A549 (cell line): ENCODE data around the gene MYH13. TPM values are rescaled to one million over a fixed set of nuclear protein-coding genes. Genes with fewer than 3 reads are reported as not detected.

ENCODE experiments used
- ATAC-seq, 2 experiments: fragments of 200-7000 bp in 1 of 2; fragments of >200 bp in 1 of 2; cut with Nextera tagmentation in 1 of 2; cut with Tn5 transposase in 1 of 2; 3 replicates each; pipeline versions ENCODE4 v1.8.0 to v1.9.1; 2018 to 2020; ENCODE audit warnings: mild to moderate bottlenecking in 1 of 2, moderate library complexity in 1 of 2
- CTCF ChIA-PET: fragments of 300-600 bp; sonication (Branson Sonifier 250); formaldehyde crosslinking; extraction: SDS; loops from one replicate; lab custom pipeline; 2021; ENCODE audit warnings: antibody characterized with exemption, inconsistent platforms; lab: Yijun Ruan, JAX
- POLR2A ChIA-PET: fragments of 350-600 bp; formaldehyde crosslinking; extraction: SDS; loops from one replicate; lab custom pipeline; 2021; ENCODE audit warnings: antibody characterized with exemption, inconsistent platforms; lab: Yijun Ruan, JAX
- DNase-seq, 2 experiments: peaks; one replicate each; pipeline versions ENCODE4 v3.0.0 to v3.0.0-alpha.2; 2011 to 2016; ENCODE audit warnings: low read depth in 1 of 2, low spot score in 1 of 2
- FAIRE-seq: peaks from 2 replicates; lab custom pipeline; 2011; peaks lifted over from hg19 to GRCh38; lab: Jason Lieb, UNC
- H3K27ac ChIP-seq, 2 experiments: fragments of >200 bp; sonication (Bioruptor Twin); formaldehyde crosslinking; 3 replicates each; pipeline ENCODE4 v1.5.1; 2016 to 2017
- H3K4me1 ChIP-seq: fragments of >200 bp; sonication (Bioruptor Twin); formaldehyde crosslinking; 3 replicates; pipeline ENCODE4 v1.6.1; 2016
- H3K4me2 ChIP-seq: fragments of >200 bp; sonication (Bioruptor Twin); formaldehyde crosslinking; 3 replicates; pipeline ENCODE4 v1.6.1; 2016
- H3K4me3 ChIP-seq: fragments of >200 bp; sonication (Bioruptor Twin); formaldehyde crosslinking; 3 replicates; pipeline ENCODE4 v1.5.1; 2016
- H3K9me3 ChIP-seq: fragments of >200 bp; sonication (Bioruptor Twin); formaldehyde crosslinking; 3 replicates; pipeline ENCODE4 v1.6.1; 2016
- ATOH8 ChIP-seq: fragments of 250-450 bp; sonication (Bioruptor Pico); IDR thresholded peaks from 2 replicates; pipeline ENCODE4 v1.5.0; 2020; ENCODE audit warnings: low read depth, mild to moderate bottlenecking, moderate library complexity
- BHLHE40 ChIP-seq: IDR thresholded peaks from 2 replicates; pipeline ENCODE4 v1.6.1; 2012; ENCODE audit warnings: low read depth, low read length, inconsistent platforms
- CBX2 ChIP-seq: fragments of 200-600 bp; sonication (generic); IDR thresholded peaks from 2 replicates; pipeline ENCODE4 v1.6.1; 2016; ENCODE audit warnings: low read depth, mild to moderate bottlenecking, borderline replicate concordance
- CEBPB ChIP-seq, 2 experiments: fragments of >200 bp in 1 of 2; sonication (Bioruptor Twin) in 1 of 2; formaldehyde crosslinking in 1 of 2; IDR thresholded peaks; 2 replicates each; pipeline ENCODE4 v1.6.1; 2012 to 2016
- EHF ChIP-seq: fragments of 250-450 bp; sonication (Bioruptor Pico); IDR thresholded peaks from 2 replicates; pipeline ENCODE4 v1.5.0; 2020; ENCODE audit warnings: mild to moderate bottlenecking
- EP300 ChIP-seq, 2 experiments: fragments of >200 bp; sonication (Bioruptor Twin); formaldehyde crosslinking; IDR thresholded peaks; 2 replicates in 1 of 2; 3 replicates in 1 of 2; pipeline ENCODE4 v1.6.1; 2016 to 2017
- FOXS1 ChIP-seq: fragments of 250-450 bp; sonication (Bioruptor Pico); IDR thresholded peaks from 2 replicates; pipeline ENCODE4 v1.5.0; 2020; ENCODE audit warnings: mild to moderate bottlenecking, moderate library complexity
- HES2 ChIP-seq: fragments of >200 bp; sonication (Bioruptor Twin); formaldehyde crosslinking; IDR thresholded peaks from 2 replicates; pipeline ENCODE4 v1.6.1; 2016
- HEYL ChIP-seq: fragments of 250-450 bp; sonication (Bioruptor Pico); IDR thresholded peaks from 2 replicates; pipeline ENCODE4 v1.8.0; 2021; ENCODE audit warnings: mild to moderate bottlenecking, moderate library complexity
- HMGXB4 ChIP-seq: fragments of 250-450 bp; sonication (Bioruptor Pico); IDR thresholded peaks from 2 replicates; pipeline ENCODE4 v1.5.0; 2021; ENCODE audit warnings: mild to moderate bottlenecking, moderate library complexity, borderline replicate concordance
- HOXA7 ChIP-seq: fragments of 250-450 bp; sonication (Bioruptor Pico); IDR thresholded peaks from 2 replicates; pipeline ENCODE4 v1.5.0; 2020; ENCODE audit warnings: mild to moderate bottlenecking, moderate library complexity
- HOXB13 ChIP-seq: fragments of 250-450 bp; sonication (Bioruptor Pico); IDR thresholded peaks from 2 replicates; pipeline ENCODE4 v1.5.0; 2020; ENCODE audit warnings: low read depth, mild to moderate bottlenecking, moderate library complexity
- HOXB5 ChIP-seq: fragments of 250-450 bp; sonication (Bioruptor Pico); IDR thresholded peaks from 2 replicates; pipeline ENCODE4 v1.5.0; 2020; ENCODE audit warnings: mild to moderate bottlenecking, moderate library complexity
- JUNB ChIP-seq: fragments of >200 bp; sonication (Bioruptor Twin); formaldehyde crosslinking; IDR thresholded peaks from 2 replicates; pipeline ENCODE4 v1.6.1; 2016
- MAX ChIP-seq: IDR thresholded peaks from 2 replicates; pipeline ENCODE4 v1.6.1; 2012
- NPAS2 ChIP-seq: fragments of 250-450 bp; sonication (Bioruptor Pico); IDR thresholded peaks from 2 replicates; pipeline ENCODE4 v1.8.0; 2022; ENCODE audit warnings: mild to moderate bottlenecking, moderate library complexity, borderline replicate concordance
- NR3C1 ChIP-seq: fragments of >200 bp; sonication (Bioruptor Twin); formaldehyde crosslinking; IDR thresholded peaks from 3 replicates; pipeline ENCODE4 v1.6.1; 2017
- PBX3 ChIP-seq: IDR thresholded peaks from 2 replicates; pipeline ENCODE4 v1.6.1; 2012
- PHF8 ChIP-seq: fragments of 200-600 bp; sonication (generic); IDR thresholded peaks from 2 replicates; pipeline ENCODE4 v1.6.1; 2016; ENCODE audit warnings: low read depth, mild to moderate bottlenecking, antibody characterized with exemption, moderate library complexity, borderline replicate concordance
- RAD21 ChIP-seq, 2 experiments: fragments of >200 bp in 1 of 2; sonication (Bioruptor Twin) in 1 of 2; formaldehyde crosslinking in 1 of 2; IDR thresholded peaks in 1 of 2; conservative IDR thresholded peaks in 1 of 2; 2 replicates in 1 of 2; 3 replicates in 1 of 2; pipeline ENCODE4 v1.6.1; 2012 to 2018; ENCODE audit warnings: inconsistent platforms in 1 of 2
- RARB ChIP-seq: fragments of 250-450 bp; sonication (Bioruptor Pico); IDR thresholded peaks from 2 replicates; pipeline ENCODE4 v1.8.0; 2021; ENCODE audit warnings: mild to moderate bottlenecking, moderate library complexity
- SMC3 ChIP-seq: fragments of >200 bp; sonication (Bioruptor Twin); formaldehyde crosslinking; IDR thresholded peaks from 3 replicates; pipeline ENCODE4 v1.6.1; 2018; ENCODE audit warnings: inconsistent platforms
- TP53 ChIP-seq: fragments of 250-450 bp; sonication (Bioruptor Pico); IDR thresholded peaks from 2 replicates; pipeline ENCODE4 v1.5.0; 2021; ENCODE audit warnings: mild to moderate bottlenecking, moderate library complexity
- USF2 ChIP-seq: fragments of 450-650 bp; IDR thresholded peaks from 2 replicates; pipeline ENCODE4 v1.6.1; 2014; ENCODE audit warnings: antibody characterized with exemption
- ZC3H11A ChIP-seq: fragments of 450-650 bp; IDR thresholded peaks from 2 replicates; pipeline ENCODE4 v1.6.1; 2014; ENCODE audit warnings: antibody characterized with exemption, mild to moderate bottlenecking
- ZFP36 ChIP-seq: fragments of 450-650 bp; IDR thresholded peaks from 2 replicates; pipeline ENCODE4 v1.6.1; 2014; ENCODE audit warnings: borderline replicate concordance; ENCODE audit not compliant: partially characterized antibody
- ZSCAN20 ChIP-seq: fragments of 250-450 bp; sonication (Bioruptor Pico); IDR thresholded peaks from 2 replicates; pipeline ENCODE4 v1.8.0; 2022; ENCODE audit warnings: mild to moderate bottlenecking, moderate library complexity
- WGBS: methylation state at CpG from one replicate; pipeline ENCODE4 v1.1.6; 2017; ENCODE audit errors: missing lambda C conversion rate; 5-methylcytosine and 5-hydroxymethylcytosine counted together
- polyA plus RNA-seq, 4 experiments: library from polyadenylated mRNA; depleted of rRNA in 3 of 4; stranded (reverse); fragments of >200 nt; fragmentation: RNase III in 1 of 4; extraction: RNeasy Plus Mini Kit Qiagen cat#74134 plus additional on column Dnase treatment in 1 of 4; gene quantifications; 2 replicates in 3 of 4; 3 replicates in 1 of 4; pipeline ENCODE4 v1.2.3, GENCODE V29; 2011 to 2017

Gene MYH13
- polyA plus RNA-seq, 2 of the 4 experiments (the other 2 are of a cell fraction), result not detected

GRCh38 chr17:10398352-10398751 lies 25.5 kb upstream of the MYH13 start:
- 60% methylated on average over 9 of the region's 9 CpGs for WGBS
- POLR2A ChIA-PET, result no interaction called here
- CTCF ChIA-PET, result interaction anchor here (1.1 kb wide), 1 partner anchor 70 kb away, joined by 3 read pairs; no protein-coding TSS in a partner anchor
- no peaks in the 10 kb centered on the region for H3K4me1 ChIP-seq
- no peak overlapping the region for H3K27ac ChIP-seq
- no peak for FAIRE-seq
- DNase-seq, result no peak
- no peak overlapping the region for H3K4me2 ChIP-seq
- ATAC-seq, result no peak
- TF ChIP-seq SMC3, result no peak
- no peak for TF ChIP-seq JUNB
- no peak for TF ChIP-seq ATOH8 (CRISPR knock-in tag)
- no peak for TF ChIP-seq NR3C1
- no peak for TF ChIP-seq MAX
- no peak for TF ChIP-seq ZSCAN20 (CRISPR knock-in tag)
- no peak for TF ChIP-seq ZFP36
- no peak for TF ChIP-seq NPAS2 (CRISPR knock-in tag)
- TF ChIP-seq USF2, result no peak
- TF ChIP-seq BHLHE40, result no peak
- TF ChIP-seq HEYL (CRISPR knock-in tag), result no peak
- no peak for TF ChIP-seq TP53
- no peak overlapping the region for H3K4me3 ChIP-seq
- no peaks in the 10 kb centered on the region; the same call in 2 of the 3 replicates for H3K9me3 ChIP-seq

- Histone ChIP-seq H3K9me3 (no peaks in the 10 kb centered on the region; the same call in 2 of the 3 replicates), H3K4me2 (no peak overlapping the region), H3K27ac (no peak overlapping the region), H3K4me3 (no peak overlapping the region), H3K4me1 (no peaks in the 10 kb centered on the region)
- WGBS, result 39% methylated on average over 14 of the region's 14 CpGs
- DNase-seq, result no peak
- CTCF ChIA-PET, result interaction anchor here (0.6 kb wide), 1 partner anchor 29 kb away, joined by 3 read pairs; no protein-coding TSS in a partner anchor
- TF ChIP-seq EHF (CRISPR knock-in tag) (no peak), CBX2 (no peak), HES2 (no peak), ZSCAN20 (CRISPR knock-in tag) (no peak), PBX3 (no peak), RARB (CRISPR knock-in tag) (no peak), ZC3H11A (no peak), RAD21 (conservative IDR thresholded peaks at IDR 0.05 in 1 of 2, IDR thresholded peaks at IDR 0.05 in 1 of 2) (no peak), FOXS1 (CRISPR knock-in tag) (no peak), HEYL (CRISPR knock-in tag) (no peak), PHF8 (no peak), HOXB13 (no peak), CEBPB (IDR thresholded peaks at IDR 0.05) (no peak), NPAS2 (CRISPR knock-in tag) (no peak), HMGXB4 (CRISPR knock-in tag) (no peak), EP300 (IDR thresholded peaks at IDR 0.05) (no peak), HOXB5 (no peak), TP53 (no peak), HOXA7 (CRISPR knock-in tag) (no peak)
- POLR2A ChIA-PET, result no interaction called here
- ATAC-seq, result no peak
- FAIRE-seq, result no peak
Measured at GRCh38 chr17:10396524-10397163, 23.8 kb upstream of the MYH13 start.
